ENCODE measurements around the gene EARS2.
A peak's percentile ranks its signal among the peaks of the same experiment; 100 is the strongest.
"Not testable (repeated sequence)": the region's sequence is repeated elsewhere in the genome, so short reads cannot be mapped to it uniquely, and the experiment has no call there.

The EARS2 gene

DNA sequence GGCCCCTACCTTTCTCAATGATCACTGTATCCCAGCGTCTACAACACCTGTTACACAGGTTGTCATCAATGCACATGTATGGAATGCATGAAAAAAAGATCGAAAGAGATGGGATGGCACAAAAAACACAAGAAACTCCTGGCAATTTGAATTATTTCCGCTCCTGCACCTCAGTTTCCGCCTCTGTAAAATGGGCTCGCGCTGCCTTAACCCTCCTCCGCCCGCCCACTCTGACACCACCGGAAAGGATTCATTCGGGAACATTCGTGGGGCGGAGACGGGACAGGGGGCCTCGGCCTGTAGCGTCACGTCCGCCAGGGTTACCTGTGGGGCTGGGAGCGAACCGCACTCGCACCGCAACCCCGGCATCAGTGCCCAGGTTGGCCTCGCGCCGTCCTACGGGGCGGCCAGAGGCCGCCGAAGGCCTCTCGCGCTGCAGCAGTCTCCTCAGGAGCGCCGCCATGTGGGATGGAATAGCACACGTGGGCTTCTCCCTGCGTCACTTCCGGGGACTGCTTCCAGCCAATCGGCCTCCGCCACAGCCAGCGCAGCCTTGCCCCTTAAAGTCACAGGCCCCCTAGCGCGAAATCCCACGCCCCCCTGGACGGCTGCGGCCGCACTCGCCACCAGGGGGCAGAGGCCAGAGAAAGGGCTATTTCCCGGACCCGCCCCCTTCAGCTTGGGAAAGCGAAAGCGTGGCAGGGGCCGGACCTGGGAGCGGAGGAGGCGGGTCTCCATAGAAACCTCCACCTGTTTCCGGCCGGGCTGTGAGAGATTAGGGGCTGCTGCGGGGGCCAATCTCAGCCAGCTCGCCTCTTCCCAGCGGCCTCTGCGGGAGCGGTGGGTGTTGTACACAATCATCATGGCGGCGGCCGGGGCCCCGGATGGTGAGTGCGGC, at the start of gene EARS2, which contains the start of gene UBFD1:
Gene EARS2 (minus strand): TSS at position 470 of the 898 bp plus-strand sequence. CDS start 7 bp downstream, at position 463.
Gene UBFD1 (plus strand): TSS at position 847 of the 898 bp plus-strand sequence. CDS start 16 bp downstream, at position 863.
- peak; percentile 96 for DNase-seq

DNA sequence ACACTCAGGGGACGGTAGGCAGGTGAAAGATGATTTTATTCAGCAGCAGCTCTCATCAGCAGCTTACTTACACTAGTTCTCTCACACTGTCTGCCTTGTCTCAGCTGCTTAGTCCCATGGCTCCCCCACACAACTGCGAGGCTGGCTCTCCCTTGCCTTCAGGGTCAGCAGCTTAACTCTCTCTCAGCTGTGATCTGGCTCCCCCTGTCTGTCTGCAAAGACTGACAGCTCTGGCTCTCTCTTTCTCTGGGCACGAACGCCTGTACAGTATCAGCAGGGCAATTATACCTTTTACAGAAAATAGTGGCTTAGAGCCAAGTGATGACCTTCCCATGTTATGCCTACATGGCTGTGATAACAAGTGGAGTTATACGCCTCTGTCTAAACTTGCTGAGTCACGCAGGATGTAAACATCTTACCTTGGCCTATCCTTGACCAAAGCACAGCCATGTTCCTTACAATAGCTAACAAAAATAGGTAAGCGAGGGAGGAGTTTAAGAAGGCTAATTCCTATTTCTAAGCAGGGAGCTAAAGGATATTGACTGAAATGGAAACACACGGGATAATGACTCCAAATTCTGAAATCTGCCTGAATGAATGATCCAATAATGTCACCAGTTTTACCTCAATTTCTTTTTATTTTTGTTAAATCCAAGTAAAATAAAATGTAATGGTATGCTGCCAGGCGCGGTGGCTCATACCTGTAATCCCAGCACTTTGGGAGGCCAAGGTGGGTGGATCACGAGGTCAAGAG, 40.0 kb upstream of the EARS2 start:
- DNase-seq = peak; percentile 25 to 32

DNA sequence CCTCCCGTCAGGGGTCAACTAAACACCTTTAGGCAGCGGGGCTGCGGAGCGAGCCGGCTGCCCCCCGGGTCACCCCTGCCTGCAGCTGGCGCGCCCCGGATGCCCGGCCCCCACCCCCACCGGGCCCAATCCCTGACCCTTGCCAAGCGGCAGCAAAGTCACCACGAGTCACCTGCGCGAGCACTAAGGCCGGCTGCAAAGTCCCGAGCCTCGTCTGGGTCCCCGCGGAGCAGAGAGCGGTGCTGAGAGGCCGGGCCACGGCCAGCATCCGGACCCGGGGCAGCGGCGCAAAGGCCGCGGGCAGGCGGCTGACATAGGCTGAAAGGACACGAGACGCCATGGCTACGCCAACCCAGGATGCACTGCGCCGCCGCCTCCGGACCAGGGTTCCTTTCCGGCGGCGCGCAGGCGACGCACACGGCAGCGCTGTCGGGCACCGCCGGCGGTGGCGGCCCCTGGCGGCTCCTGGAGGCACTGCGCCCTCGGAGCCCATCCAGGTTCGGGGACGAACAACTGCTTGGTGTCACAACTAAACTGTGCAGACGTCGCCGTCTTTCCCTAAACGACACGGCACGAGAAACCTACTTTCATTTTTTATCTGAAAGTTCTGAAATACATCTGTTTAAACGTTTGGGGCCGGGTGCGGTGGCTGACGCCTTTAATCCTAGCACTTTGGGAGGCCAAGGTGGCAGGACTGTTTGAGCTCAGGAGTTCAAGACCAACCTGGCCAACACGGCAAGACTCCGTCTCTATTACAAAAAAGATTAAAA, 39.0 kb upstream of the EARS2 start, which contains the start of gene NDUFAB1:
Gene NDUFAB1 (minus strand): TSS at position 366 of the 770 bp plus-strand sequence. CDS start 26 bp downstream, at position 340.
- peak; percentile 88 to 91 for DNase-seq

DNA sequence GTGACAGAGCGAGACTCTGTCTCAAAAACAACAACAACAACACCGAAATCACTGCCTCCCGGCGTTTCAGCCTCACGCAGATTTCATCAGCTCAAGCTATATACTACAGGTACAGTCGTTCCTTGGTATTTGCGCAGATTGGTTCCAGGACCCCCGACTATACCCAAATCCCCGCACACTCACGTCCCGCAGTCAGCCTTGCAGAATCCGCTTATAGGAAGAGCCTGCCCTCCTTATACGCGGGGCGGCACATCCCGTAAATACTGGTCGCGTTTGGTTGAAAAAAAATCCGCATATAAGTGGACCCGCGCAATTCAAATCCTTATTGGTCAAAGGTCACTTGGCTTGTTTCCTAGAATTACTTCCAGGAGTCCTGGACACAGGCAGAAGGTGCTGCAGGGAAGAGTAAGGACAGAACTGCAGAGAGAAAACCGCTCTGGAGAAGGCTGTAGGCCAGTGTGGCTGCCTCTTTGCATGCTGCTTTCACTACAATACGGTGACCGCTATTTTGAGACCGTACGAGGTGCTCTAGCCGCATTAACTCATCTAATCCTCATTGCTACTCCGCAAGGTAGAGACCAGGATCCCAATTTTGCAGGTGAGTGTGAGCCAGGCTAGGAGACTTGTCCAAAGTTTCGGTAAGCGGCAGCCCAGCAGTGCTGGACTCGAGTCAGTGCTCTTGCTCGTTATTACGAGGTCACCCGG, 38.2 kb upstream of the EARS2 start:
- no peak for DNase-seq

DNA sequence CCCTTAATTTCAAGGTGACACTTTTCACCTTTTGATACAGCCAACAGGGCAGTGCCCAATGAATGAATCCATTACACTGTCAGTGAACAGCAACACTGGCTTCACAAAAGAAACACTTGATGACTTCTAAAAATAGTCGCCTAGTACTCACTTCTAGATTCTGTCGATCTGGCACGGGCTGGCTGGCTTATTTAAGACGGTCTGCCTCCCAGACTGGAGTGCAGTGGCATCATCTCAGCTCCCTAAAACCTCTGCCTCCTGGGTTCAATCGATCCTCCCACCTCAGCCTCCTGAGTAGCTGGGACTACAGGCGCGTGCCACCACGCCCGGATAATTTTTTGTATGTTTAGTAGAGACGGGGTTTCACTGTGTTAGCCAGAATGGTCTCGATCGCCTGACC, 37.0 kb upstream of the EARS2 start:
- DNase-seq = no peak

DNA sequence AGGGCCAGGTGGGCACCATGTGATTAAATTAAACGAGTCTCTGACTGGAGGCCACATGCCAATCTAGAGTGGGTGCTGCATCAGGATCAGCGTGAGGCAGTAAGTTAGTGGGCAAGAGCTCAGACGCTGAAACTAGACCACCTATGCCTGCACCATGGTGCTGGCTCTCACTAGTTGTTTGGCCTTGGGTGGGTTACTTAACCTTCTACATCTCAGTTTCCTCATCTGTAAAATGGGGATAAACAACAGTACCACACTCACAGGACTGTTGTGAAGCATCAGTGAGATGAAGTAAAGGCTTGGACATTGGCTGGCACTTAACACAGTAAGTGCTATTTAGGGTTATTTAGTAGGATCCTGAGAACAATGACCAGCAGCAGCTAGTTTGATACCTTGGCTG, 33.0 kb upstream of the EARS2 start:
- DNase-seq = no peak

DNA sequence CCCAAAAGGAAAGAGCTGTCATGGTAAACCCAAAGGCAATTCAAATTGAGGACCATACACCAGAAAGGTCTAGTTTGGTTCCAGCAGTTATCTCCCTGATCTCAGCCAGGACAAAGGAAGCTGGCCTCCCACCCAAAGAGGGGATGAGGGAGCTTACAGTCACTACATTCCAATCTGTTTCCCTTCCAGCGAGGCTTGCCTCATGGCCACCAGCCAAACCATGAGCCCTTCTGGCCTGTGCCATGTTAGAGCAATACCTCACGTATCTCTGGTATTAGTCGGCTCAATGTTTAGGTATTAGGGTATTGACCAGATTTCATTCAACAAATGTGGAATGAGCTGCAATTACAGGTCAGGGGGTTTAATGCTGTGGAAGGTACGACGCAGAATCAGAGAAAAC, 30.6 kb upstream of the EARS2 start:
- DNase-seq = no peak

DNA sequence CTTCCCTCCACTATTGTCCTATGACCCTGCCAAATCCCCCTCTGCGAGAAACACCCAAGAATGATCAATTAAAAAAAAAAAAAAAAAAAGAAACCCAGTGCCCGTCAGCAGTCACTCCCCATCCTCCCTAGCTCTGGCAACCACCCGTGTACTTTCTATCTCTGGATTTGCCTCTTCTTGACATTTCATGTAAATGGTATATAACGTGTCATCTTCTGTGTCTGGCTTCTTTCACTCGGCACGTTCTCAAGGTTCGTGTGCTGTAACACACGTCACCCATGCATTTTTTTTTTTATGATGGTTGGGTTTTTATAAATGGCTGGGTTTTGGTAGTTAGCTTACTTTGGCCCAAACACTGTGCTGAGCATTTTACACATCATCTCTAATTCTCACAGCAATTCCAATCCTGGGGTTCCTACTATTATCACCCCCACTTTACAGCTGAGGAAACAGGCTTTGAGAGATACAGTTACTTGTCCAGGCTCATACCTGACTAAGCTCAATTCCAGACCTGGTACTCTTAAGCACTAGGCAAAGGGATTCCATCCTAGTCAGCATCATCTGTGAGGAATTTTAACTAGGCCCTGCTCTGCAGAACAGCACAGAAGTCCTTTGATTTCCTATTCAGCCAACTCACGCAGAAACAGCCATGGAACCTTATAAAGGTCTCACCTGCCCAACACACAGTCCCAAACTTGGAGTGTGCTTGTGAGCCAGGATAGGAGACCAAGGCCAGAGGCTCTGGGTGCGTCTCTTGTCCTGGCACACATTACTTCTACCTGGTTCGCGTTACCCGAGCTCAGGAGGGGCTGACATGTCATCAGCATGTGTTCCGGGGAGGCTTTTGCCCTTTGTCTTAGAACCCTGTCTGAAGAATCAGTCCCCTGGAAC, 27.3 kb upstream of the EARS2 start:
- no peak for DNase-seq

DNA sequence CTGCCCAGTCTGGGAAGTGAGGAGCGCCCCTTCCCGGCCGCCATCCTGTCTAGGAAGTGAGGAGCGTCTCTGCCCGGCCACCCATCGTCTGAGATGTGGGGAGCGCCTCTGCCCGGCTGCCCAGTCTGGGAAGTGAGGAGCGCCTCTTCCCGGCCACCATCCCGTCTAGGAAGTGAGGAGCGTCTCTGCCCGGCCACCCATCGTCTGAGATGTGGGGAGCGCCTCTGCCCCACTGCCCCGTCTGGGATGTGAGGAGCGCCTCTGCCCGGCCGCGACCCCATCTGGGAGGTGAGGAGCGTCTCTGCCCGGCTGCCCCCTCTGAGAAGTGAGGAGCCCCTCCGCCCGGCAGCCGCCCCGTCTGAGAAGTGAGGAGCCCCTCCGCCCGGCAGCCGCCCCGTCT, 26.1 kb upstream of the EARS2 start:
- not testable (repeated sequence) for DNase-seq

DNA sequence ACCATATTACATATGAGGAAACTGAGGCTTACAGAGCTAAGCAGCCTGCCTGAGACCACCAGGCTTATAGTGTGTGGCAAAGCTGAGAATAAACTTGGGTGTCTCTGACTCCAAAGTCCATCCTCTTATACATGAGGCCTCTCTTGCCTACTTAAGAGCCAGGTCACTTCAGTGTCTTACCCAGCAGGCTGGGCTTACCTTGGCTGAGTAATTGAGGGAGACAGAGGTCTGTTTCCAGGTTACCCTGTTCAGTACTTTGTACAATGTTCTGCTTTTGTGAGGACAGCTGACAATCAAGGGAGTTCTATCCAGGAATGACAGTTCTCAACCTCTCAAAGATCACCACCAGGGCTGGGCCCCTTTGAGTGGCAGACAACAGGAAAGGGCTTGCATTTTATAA, 24.6 kb upstream of the EARS2 start:
- no peak for DNase-seq

DNA sequence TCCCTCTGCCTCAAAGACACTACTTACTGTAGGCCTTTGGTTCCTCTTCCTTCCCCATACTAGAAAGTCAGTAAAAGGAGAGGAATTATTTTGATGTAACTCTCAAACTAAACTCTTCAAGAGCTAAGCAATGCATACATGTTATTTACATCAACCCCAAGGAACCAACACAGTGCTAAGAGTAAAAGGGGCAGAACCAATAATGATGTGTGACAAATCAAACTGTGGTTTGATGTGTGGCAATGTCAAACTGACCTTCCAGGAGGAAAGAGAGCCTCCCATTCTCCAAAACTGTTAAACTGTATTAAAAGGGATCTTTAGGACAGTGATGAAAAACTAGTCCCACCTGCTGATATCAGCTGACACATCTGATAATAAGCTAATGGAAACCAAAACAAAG, 23.2 kb upstream of the EARS2 start:
- no peak for DNase-seq

DNA sequence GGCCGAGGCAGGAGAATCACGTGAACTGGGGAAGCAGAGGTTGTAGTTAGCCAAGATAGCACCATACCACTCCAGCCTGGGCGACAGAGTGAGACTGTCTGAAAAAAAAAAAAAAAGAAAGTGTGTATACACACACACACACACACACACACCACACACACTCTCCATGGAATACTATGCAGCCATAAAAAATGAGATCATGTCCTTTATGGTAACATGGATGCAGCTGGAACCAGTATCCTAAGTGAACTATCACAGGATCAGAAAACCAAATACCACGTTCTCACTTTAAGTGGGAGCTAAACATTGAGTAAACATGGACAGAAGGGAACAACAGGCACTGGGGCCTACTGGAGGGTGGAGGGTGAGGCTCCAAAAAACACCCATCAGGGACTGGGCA, 22.2 kb upstream of the EARS2 start:
- no peak for DNase-seq

DNA sequence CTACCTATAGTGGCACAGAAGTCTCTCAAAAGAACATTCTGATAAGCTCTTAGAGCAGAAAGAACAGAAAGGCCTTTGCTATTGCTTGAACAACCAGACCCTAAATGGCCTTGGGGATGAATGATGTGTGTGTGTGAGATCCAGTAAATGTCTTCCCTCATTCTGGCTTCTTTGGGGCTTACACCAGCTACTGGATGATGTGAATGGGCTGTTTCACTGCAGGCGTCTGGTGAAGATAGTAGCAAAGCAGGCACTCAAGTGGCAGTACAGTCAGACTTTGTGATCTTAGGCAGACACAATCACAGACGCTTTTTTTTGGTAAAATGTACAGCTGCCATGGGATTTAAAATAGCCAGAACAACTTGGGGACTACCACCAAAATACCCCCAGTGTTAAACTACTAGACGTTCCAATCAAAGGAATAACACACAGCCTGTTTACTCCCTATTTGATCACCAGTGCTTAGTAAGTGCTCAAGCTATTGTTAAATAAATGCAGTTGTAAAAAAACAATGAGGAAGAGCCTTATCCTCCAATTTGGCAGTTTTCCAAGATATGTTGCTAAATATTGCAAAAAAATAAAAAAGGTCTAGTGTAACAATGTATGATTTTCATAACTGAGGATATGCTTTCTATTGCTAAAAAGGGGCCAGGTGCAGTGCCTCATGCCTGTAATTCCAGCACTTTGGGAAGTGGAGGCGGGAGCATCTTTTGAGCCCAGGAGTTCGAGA, 21.1 kb upstream of the EARS2 start:
- no peak for DNase-seq

DNA sequence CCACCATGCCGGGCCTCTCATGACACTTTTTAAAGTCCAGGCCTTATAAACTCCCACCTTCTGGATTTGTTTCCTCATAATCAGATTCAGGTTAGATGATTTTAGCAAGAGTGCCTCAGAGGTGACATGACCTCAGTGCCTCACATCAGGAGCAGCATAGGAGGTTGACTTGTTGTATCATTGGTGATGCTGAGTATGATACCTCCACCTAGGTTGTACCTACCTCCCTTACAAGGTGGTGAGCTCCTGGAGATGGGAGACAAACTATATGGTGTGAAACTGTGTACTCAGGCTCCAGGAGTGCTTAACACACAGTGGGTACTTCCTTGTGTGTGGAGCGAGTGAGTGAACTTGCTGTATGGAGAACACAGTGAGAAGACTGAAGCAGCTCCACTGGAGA, 20.3 kb upstream of the EARS2 start:
- DNase-seq = no peak

DNA sequence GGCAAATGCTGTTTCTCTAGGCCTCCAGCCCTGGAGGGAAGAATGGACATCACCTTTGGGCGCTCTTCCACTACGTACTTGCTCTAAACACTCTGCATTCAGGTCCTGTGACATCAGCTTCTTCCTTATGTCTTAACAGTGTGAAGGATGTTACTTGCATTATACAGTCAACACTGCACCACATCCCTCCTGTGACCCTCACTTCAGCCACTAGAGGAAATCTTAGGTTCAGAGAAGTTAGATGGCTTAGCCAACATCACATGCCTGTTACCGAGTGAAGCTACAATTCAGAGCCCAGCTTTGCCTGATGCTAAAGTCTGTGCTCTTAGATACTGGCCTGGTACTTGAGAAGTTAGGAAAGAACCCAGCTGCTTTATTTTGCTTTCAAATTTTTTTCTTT, 18.7 kb upstream of the EARS2 start:
- DNase-seq = no peak

DNA sequence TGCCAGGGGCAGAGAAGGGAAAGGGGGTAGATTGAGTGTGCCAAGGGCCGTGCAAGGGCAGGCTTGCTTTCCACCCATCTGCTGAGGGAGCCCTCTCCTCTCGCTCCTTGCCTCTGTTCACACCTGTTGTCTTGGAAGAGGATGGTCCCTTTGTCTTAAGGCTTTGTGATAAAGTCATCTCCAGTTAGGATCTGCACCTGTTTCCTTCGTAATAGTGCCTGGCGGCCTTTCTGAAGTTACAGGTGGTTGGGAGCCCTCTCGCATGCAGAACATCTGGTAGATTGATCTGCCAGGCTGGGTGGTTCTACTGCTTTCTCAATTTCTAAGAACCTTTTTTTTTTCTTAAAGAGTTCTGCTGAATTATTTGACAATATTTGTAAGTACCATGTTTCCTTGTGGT, 16.7 kb upstream of the EARS2 start:
- DNase-seq = no peak

DNA sequence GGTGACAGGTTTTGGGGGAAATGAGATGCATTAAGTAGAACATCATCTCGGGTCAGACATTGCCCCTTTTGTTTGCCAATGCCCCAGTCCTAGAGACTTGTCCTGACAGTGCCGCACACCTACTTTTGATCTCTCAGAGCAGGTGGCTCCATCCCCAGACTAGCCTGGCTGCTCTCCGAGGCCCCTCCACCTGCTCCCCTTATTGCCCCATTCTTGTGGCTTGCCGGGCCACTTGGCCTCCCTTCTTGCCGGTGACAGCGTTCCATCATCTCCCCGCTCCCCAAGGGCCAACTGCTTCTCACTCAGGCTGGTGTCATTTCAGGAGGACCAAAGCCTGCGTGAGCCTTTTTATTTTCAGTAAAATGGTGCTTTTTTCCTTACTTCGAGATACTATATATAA, 15.2 kb upstream of the EARS2 start:
- DNase-seq = no peak

DNA sequence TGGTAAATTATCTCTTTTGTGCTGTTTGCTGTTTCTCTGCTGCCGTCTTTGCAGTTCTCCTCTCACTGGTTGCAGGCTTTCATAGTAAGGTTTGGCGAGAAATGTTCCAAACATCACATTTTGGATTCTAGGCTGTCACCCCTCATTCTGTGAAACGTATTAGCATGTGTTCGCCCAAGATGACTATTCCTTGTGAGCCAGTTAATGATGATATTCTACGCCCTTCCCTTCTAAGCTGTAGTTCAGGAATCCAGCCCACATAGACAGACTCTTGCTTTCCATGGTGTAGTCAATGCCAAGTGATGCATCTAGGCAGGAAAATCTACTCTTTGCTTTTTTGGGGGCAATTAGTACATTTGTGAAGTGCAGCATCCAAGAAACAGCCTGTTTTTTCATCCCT, 14.7 kb upstream of the EARS2 start:
- no peak for DNase-seq

DNA sequence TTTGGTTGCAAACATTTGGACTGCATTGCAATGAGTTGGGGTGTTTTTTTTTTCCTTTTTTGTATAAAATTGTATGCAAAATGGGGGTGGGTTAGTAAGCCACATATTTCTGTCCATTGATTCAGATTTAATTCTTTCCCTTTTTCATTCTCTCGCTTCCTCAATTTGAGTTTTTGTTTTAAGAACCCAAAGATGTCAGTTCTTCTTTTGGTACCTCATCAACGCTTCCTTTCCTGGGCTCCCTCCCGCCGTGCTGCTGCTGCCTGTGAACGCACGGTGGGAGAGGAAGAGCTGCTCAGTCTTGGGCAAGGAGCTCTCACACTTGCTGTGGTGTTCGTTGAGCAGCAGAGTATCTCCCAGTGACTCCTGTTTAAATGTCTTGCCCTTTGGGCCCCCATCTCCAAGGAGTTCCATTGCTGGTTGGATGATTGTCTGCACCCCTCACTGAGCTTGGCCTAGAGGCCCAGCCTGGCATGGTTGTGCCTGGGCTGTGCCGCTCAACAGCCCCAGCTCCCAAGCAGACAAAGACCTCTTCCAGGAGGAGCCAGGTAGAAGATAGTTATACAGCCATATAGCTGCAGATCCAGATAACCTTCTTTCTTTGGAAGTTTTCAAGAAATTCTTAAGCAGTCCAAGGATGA, 14.0 kb upstream of the EARS2 start:
- DNase-seq = peak in 1 of 2 donors; percentile 35

DNA sequence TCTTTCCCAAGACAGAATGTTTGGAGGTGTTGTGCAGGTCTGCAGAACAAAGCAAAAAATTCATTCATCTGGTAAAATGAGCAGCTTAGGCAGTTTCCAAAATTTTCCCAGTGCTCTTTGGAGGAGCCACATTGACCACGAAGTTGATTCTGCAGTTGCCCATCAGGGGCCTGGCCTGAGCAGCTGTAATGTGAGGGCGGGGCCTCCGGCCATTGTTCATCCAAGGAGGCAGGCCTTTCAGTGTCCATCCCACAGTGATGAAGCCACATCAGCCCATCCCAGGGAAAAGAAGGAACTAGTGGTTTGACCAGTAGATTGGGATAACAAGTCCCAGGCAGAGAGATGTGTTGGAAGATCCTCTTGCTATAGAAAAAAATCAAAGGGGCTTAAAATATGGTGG, 10.5 kb upstream of the EARS2 start:
- DNase-seq = no peak

Measured in CD4-positive, alpha-beta T cell treated with Interleukin-4 for 1 hour (primary cell).